Endothelial cell of umbilical vein (primary cell): ENCODE data around the gene SLC25A15. TPM values are rescaled to one million over a fixed set of nuclear protein-coding genes. Genes with fewer than 3 reads are reported as not detected.

Experiments
- BruUV-seq: library from RNA; stranded (reverse); fragments of 400-500 nt; replicated peaks from 2 replicates; lab custom pipeline; 2021; lab: Mats Ljungman, UMichigan
- CTCF ChIA-PET: fragments of 300-600, 350-600 bp; sonication (Branson Sonifier 250); formaldehyde crosslinking; loops from one replicate; lab custom pipeline; 2021; ENCODE audit warnings: antibody characterized with exemption, inconsistent platforms; lab: Charles Lee
- POLR2A ChIA-PET: fragments of 300-600, 350-600 bp; sonication (Branson Sonifier 250); formaldehyde crosslinking; loops from one replicate; lab custom pipeline; 2021; ENCODE audit warnings: antibody characterized with exemption, inconsistent platforms; lab: Charles Lee
- DNase-seq: peaks from one replicate; pipeline ENCODE4 v3.0.0-alpha.2; 2011; ENCODE audit warnings: low read depth, low spot score
- FAIRE-seq: peaks from 2 replicates; lab custom pipeline; 2011; peaks lifted over from hg19 to GRCh38; lab: Jason Lieb, UNC
- H2AFZ ChIP-seq: 2 replicates; pipeline ENCODE4 v1.6.0; 2012; ENCODE audit warnings: low read depth, low read length, control low read depth, inconsistent platforms
- H3K27ac ChIP-seq: 2 replicates; pipeline ENCODE4 v1.5.1; 2011; ENCODE audit warnings: low read depth, mild to moderate bottlenecking, control low read depth, low read length, moderate library complexity; ENCODE audit not compliant: insufficient read depth
- H3K27me3 ChIP-seq, 2 experiments: 2 replicates each; pipeline versions ENCODE4 v1.6.0 to v1.6.1; 2011; ENCODE audit warnings: low read length in 2 of 2, mixed read lengths in 1 of 2; ENCODE audit not compliant: control insufficient read depth in 2 of 2, insufficient read depth in 2 of 2
- H3K36me3 ChIP-seq, 2 experiments: 2 replicates in 1 of 2; 3 replicates in 1 of 2; pipeline ENCODE4 v1.5.1; 2011; ENCODE audit warnings: low read length in 2 of 2, mild to moderate bottlenecking in 1 of 2, moderate library complexity in 1 of 2; ENCODE audit not compliant: control insufficient read depth in 2 of 2, insufficient read depth in 2 of 2; ENCODE audit errors: extremely low read depth in 1 of 2
- H3K4me1 ChIP-seq: 3 replicates; pipeline ENCODE4 v1.5.1; 2011; ENCODE audit warnings: mild to moderate bottlenecking, low read length; ENCODE audit not compliant: control insufficient read depth, insufficient read depth; ENCODE audit errors: extremely low read depth
- H3K4me2 ChIP-seq: 2 replicates; pipeline ENCODE4 v1.6.1; 2011; ENCODE audit warnings: low read length, control low read depth, mixed read lengths; ENCODE audit not compliant: insufficient read depth
- H3K4me3 ChIP-seq, 3 experiments: fragments of 200-600 bp in 1 of 3; sonication (generic), shearing (Covaris generic) in 1 of 3; replicated peaks in 1 of 3; 2 replicates each; pipeline ENCODE4 v1.5.1; 2011 to 2016; ENCODE audit warnings: control low read depth in 3 of 3, low read length in 3 of 3, mild to moderate bottlenecking in 2 of 3, inconsistent platforms in 1 of 3, low read depth in 1 of 3, moderate library complexity in 1 of 3; ENCODE audit not compliant: insufficient read depth in 1 of 3
- H3K79me2 ChIP-seq: 2 replicates; pipeline ENCODE4 v1.6.0; 2012; ENCODE audit warnings: low read length, inconsistent platforms; ENCODE audit not compliant: control insufficient read depth, insufficient read depth
- H3K9ac ChIP-seq: replicated peaks from 2 replicates; pipeline ENCODE3; 2011; ENCODE audit warnings: low read length, control low read depth; ENCODE audit not compliant: insufficient read depth; ENCODE audit errors: extremely low read depth
- H3K9me1 ChIP-seq: replicated peaks from 3 replicates; pipeline ENCODE4 v1.6.0; 2011; ENCODE audit warnings: mild to moderate bottlenecking, low read length; ENCODE audit not compliant: control insufficient read depth, insufficient read depth; ENCODE audit errors: extremely low read depth
- H3K9me3 ChIP-seq: replicated peaks from 2 replicates; pipeline ENCODE4 v1.5.1; 2012; ENCODE audit warnings: low read length, inconsistent platforms; ENCODE audit not compliant: control insufficient read depth, insufficient read depth
- H4K20me1 ChIP-seq: replicated peaks from 2 replicates; pipeline ENCODE3; 2011; ENCODE audit warnings: mild to moderate bottlenecking, low read length; ENCODE audit not compliant: control insufficient read depth, insufficient read depth; ENCODE audit errors: extremely low read depth
- EZH2 ChIP-seq: IDR thresholded peaks from 2 replicates; pipeline ENCODE4 v1.6.1; 2012; ENCODE audit warnings: borderline replicate concordance, low read depth, mild to moderate bottlenecking, moderate library complexity, low read length, inconsistent platforms; ENCODE audit not compliant: severe bottlenecking
- FOS ChIP-seq: IDR thresholded peaks from 2 replicates; pipeline ENCODE4 v1.6.1; 2011; ENCODE audit warnings: mild to moderate bottlenecking, low read length, moderate library complexity, borderline replicate concordance; ENCODE audit not compliant: insufficient read depth
- GATA2 ChIP-seq: IDR thresholded peaks from 2 replicates; pipeline ENCODE4 v1.7.0; 2011; ENCODE audit warnings: low read depth, mild to moderate bottlenecking, moderate library complexity, mixed read lengths, low read length; ENCODE audit not compliant: insufficient read length, insufficient read depth
- JUN ChIP-seq: IDR thresholded peaks from 2 replicates; pipeline ENCODE4 v1.6.1; 2011; ENCODE audit warnings: borderline replicate concordance, low read depth; ENCODE audit not compliant: insufficient read length, insufficient read depth
- MYC ChIP-seq: IDR thresholded peaks from one replicate; pipeline ENCODE4 v1.6.1; 2011; ENCODE audit warnings: mild to moderate bottlenecking, low read depth, low read length
- POLR2A ChIP-seq: IDR thresholded peaks from 2 replicates; pipeline ENCODE4 v1.6.1; 2012; ENCODE audit warnings: low read depth, mild to moderate bottlenecking, control low read depth, low read length
- POLR2AphosphoS5 ChIP-seq: IDR thresholded peaks from 2 replicates; pipeline ENCODE4 v1.6.1; 2012; ENCODE audit warnings: low read depth, mild to moderate bottlenecking, control low read depth, low read length, moderate library complexity; ENCODE audit not compliant: insufficient read depth
- dilution Hi-C: fragments of 300-500 bp; cut with MboI; formaldehyde crosslinking; loops from one replicate; pipeline ENCODE4 v1.15.0; 2019; ENCODE audit warnings: low sequenced_read_pairs; ENCODE audit not compliant: extremely low pct_ligation_motif_present
- intact Hi-C: fragments of 100-400 bp; cut with micrococcal nuclease; formaldehyde crosslinking; loops from one replicate; pipeline ENCODE4 v1.10.0; 2022
- polyA plus RNA-seq, 4 experiments: library from polyadenylated mRNA; depleted of rRNA in 3 of 4; stranded (reverse) in 3 of 4; unstranded in 1 of 4; fragments of >200 nt; gene quantifications; 2 replicates each; pipeline versions ENCODE4 v1.2.1 to v1.2.3, GENCODE V29; 2011 to 2012; ENCODE audit warnings: missing spikeins in 1 of 4
- total RNA-seq: library from RNA; stranded (reverse); gene quantifications from 2 replicates; pipeline ENCODE4 v1.2.3, GENCODE V29; 2021
- TF ChIP-seq, protein P1 (sequence below): IDR thresholded peaks from 2 replicates; pipeline ENCODE4 v1.6.1; 2011; ENCODE audit not compliant: insufficient read depth, insufficient read length
- TF ChIP-seq, protein P2 (sequence below), 2 donors: IDR thresholded peaks; 1 replicate in 1 of 2; 2 replicates in 1 of 2; pipeline ENCODE4 v1.5.1; 2011; ENCODE audit warnings: low read length in 2 of 2, mild to moderate bottlenecking in 2 of 2, moderate library complexity in 2 of 2, control low read depth in 1 of 2, inconsistent platforms in 1 of 2, low read depth in 1 of 2; ENCODE audit not compliant: insufficient read depth in 1 of 2; ENCODE audit errors: extremely low read depth in 1 of 2

The SLC25A15 gene
- total and polyA plus RNA-seq, 2 donors (not counting 3 experiments of a cell fraction or from before 2014, with no cell fraction given), result 6.8 to 11.5 TPM

DNA sequence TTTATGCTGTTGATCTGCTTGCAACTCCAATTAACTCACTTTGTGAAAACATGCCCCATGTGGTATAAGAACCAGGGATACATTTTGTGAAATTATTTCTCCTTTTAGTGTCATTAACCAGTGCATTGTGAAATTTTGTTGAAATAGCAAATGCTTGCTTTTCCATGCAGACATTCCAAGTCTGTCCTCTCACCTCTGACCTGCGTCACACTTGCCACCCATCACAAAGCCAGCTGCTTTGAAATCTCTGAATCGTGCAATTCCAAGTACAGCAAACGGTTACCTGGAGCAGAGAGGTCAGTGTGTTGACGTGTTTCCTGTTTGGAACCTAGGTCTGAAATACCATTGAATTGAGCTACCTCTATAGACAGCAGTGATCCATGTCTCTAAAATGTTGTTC lies 4.9 kb upstream of the SLC25A15 start:
- Histone ChIP-seq H3K36me3 (no peaks in the 10 kb centered on the region), H3K4me3 (no peak overlapping the region), H3K4me1 (peaks cover 11% of the 10 kb centered on the region), H3K9ac (no peak overlapping the region), H3K4me2 (no peak overlapping the region), H2AFZ (no peak overlapping the region), H3K9me3 (no peaks in the 10 kb centered on the region), H3K79me2 (no peaks in the 10 kb centered on the region), H3K27ac (no peak overlapping the region), H3K9me1 (no peaks in the 10 kb centered on the region), H3K27me3 (no peaks in the 10 kb centered on the region), H4K20me1 (no peaks in the 10 kb centered on the region)
- DNase-seq (no peak), FAIRE-seq (no peak)
- dilution Hi-C loops (no loop called here), intact Hi-C loops (no loop called here)
- TF ChIP-seq, protein P1, sequence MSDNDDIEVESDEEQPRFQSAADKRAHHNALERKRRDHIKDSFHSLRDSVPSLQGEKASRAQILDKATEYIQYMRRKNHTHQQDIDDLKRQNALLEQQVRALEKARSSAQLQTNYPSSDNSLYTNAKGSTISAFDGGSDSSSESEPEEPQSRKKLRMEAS, result no peak
- TF ChIP-seq POLR2A (no peak), EZH2 (no peak), FOS (no peak), MYC (no peak), POLR2AphosphoS5 (no peak), GATA2 (no peak), JUN (no peak)
- TF ChIP-seq, protein P2, sequence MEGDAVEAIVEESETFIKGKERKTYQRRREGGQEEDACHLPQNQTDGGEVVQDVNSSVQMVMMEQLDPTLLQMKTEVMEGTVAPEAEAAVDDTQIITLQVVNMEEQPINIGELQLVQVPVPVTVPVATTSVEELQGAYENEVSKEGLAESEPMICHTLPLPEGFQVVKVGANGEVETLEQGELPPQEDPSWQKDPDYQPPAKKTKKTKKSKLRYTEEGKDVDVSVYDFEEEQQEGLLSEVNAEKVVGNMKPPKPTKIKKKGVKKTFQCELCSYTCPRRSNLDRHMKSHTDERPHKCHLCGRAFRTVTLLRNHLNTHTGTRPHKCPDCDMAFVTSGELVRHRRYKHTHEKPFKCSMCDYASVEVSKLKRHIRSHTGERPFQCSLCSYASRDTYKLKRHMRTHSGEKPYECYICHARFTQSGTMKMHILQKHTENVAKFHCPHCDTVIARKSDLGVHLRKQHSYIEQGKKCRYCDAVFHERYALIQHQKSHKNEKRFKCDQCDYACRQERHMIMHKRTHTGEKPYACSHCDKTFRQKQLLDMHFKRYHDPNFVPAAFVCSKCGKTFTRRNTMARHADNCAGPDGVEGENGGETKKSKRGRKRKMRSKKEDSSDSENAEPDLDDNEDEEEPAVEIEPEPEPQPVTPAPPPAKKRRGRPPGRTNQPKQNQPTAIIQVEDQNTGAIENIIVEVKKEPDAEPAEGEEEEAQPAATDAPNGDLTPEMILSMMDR (IDR thresholded peaks at IDR 0.05; ENCODE audit: extremely low read depth in 1 of 2, insufficient read depth in 1 of 2, low read depth in 1 of 2, low read length in 2 of 2), result no peak
- no TSS peak for BruUV-seq
- ChIA-PET CTCF (interaction anchor here (3.8 kb wide), 1 partner anchor 30 kb away, joined by 15 read pairs; no protein-coding TSS in a partner anchor), POLR2A (no interaction called here)
